Keratinocyte (primary cell): ENCODE data around the gene TUBB6.

Experiments used
- EZH2 ChIP-seq: IDR thresholded peaks from one replicate; pipeline ENCODE4 v1.6.1; 2012; ENCODE audit warnings: inconsistent platforms, mild to moderate bottlenecking, low read length, moderate library complexity
- TF ChIP-seq, protein P1 (sequence below), 3 experiments: IDR thresholded peaks in 1 of 3; conservative IDR thresholded peaks in 1 of 3; optimal IDR thresholded peaks in 1 of 3; 2 replicates in 2 of 3; 3 replicates in 1 of 3; pipeline versions ENCODE3 to v1.5.1; 2011; ENCODE audit warnings: low read length in 3 of 3, mild to moderate bottlenecking in 3 of 3, moderate library complexity in 2 of 3, control low read depth in 1 of 3, inconsistent platforms in 1 of 3; ENCODE audit not compliant: insufficient read depth in 2 of 3; ENCODE audit errors: extremely low read depth in 1 of 3

DNA sequence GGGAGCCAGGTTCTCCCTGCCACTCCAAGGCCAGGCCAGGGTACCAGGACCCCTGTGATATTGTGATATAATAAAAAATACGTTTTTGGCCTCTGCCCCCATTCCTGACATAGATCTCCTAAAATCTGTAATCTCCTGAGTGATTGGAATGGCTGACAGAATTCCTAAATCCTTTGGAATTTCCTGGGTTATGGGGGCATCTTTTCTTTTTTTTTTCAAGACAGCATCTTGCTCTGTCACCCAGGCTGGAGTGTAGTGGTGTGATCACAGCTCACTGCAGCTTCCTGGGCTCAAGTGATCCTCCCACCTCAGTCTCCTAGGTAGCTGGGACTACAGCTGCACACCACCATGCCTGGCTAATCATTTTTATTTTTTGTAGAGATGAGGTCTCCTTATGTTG is 26.2 kb upstream of the TUBB6 start:
- TF ChIP-seq, protein P1, sequence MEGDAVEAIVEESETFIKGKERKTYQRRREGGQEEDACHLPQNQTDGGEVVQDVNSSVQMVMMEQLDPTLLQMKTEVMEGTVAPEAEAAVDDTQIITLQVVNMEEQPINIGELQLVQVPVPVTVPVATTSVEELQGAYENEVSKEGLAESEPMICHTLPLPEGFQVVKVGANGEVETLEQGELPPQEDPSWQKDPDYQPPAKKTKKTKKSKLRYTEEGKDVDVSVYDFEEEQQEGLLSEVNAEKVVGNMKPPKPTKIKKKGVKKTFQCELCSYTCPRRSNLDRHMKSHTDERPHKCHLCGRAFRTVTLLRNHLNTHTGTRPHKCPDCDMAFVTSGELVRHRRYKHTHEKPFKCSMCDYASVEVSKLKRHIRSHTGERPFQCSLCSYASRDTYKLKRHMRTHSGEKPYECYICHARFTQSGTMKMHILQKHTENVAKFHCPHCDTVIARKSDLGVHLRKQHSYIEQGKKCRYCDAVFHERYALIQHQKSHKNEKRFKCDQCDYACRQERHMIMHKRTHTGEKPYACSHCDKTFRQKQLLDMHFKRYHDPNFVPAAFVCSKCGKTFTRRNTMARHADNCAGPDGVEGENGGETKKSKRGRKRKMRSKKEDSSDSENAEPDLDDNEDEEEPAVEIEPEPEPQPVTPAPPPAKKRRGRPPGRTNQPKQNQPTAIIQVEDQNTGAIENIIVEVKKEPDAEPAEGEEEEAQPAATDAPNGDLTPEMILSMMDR (optimal IDR thresholded peaks at IDR 0.05 in 1 of 3, IDR thresholded peaks at IDR 0.05 in 1 of 3, conservative IDR thresholded peaks at IDR 0.05 in 1 of 3; ENCODE audit: extremely low read depth in 1 of 3, insufficient read depth in 2 of 3, low read length in 3 of 3) = no peak
- TF ChIP-seq EZH2 = no peak
